ENCODE results near the gene CDC37L1. TPM values are rescaled to one million over a fixed set of nuclear protein-coding genes. Genes with fewer than 3 reads are reported as not detected.

Gene CDC37L1
- polyA plus RNA-seq, 1 donor (not counting 4 experiments of a cell fraction or from before 2014, with no cell fraction given) = 15.5 TPM

DNA sequence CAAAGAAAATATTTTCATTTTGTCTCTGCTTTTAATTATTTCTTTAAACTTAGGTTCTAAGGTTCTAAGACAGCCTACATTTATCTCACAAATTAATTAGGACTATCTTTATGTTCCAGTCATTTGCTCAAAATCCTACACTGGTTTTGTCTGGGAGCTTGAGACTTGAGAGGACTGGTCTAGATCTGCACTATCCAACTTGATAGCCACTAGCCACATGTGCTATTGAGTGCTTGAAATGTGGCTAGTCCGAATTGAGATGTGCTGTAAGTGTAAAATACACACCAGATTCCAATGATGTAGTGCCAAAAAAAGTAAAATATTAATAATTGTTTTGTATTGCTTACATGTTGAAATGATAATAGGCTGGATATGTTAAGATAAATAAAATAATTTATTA is 7.2 kb downstream of the CDC37L1 start:
- Histone ChIP-seq H3K79me2 (ENCODE audit: control insufficient read depth, insufficient read depth, low read length) (peaks cover 24% of the 10 kb centered on the region), H3K27ac (ENCODE audit: control insufficient read depth, insufficient read depth, low read length) (no peak overlapping the region), H3K4me1 (ENCODE audit: control insufficient read depth, extremely low read depth, insufficient read depth, low read length) (peaks cover 3% of the 10 kb centered on the region), H3K9me3 (ENCODE audit: control insufficient read depth, low read depth, low read length) (no peaks in the 10 kb centered on the region), H3K27me3 (ENCODE audit: control insufficient read depth, extremely low read depth, insufficient read depth, low read length) (no peaks in the 10 kb centered on the region), H2AFZ (ENCODE audit: control insufficient read depth, low read length) (no peak overlapping the region), H3K9ac (ENCODE audit: control insufficient read depth, extremely low read depth, insufficient read depth, low read length) (no peak overlapping the region), H3K4me3 (ENCODE audit: control insufficient read depth in 2 of 3, extremely low read depth in 1 of 3, insufficient read depth in 2 of 3, low read depth in 1 of 3, low read length in 3 of 3) (no peak overlapping the region), H3K36me3 (ENCODE audit: control insufficient read depth in 2 of 2, extremely low read depth in 1 of 2, insufficient read depth in 2 of 2, low read length in 2 of 2) (peaks cover 4 to 7% of the 10 kb centered on the region in 2 experiments), H3K4me2 (ENCODE audit: control insufficient read depth, extremely low read depth, insufficient read depth, low read depth, low read length) (no peak overlapping the region), H3K9me1 (ENCODE audit: control insufficient read depth, extremely low read depth, insufficient read depth, low read length) (no peaks in the 10 kb centered on the region), H4K20me1 (ENCODE audit: control insufficient read depth, extremely low read depth, insufficient read depth, low read length) (no peaks in the 10 kb centered on the region)
- dilution Hi-C loops (cut with MboI; ENCODE audit: extremely low pct_ligation_motif_present, low sequenced_read_pairs) = no loop called here
- no peak for FAIRE-seq
- TF ChIP-seq, protein P1, sequence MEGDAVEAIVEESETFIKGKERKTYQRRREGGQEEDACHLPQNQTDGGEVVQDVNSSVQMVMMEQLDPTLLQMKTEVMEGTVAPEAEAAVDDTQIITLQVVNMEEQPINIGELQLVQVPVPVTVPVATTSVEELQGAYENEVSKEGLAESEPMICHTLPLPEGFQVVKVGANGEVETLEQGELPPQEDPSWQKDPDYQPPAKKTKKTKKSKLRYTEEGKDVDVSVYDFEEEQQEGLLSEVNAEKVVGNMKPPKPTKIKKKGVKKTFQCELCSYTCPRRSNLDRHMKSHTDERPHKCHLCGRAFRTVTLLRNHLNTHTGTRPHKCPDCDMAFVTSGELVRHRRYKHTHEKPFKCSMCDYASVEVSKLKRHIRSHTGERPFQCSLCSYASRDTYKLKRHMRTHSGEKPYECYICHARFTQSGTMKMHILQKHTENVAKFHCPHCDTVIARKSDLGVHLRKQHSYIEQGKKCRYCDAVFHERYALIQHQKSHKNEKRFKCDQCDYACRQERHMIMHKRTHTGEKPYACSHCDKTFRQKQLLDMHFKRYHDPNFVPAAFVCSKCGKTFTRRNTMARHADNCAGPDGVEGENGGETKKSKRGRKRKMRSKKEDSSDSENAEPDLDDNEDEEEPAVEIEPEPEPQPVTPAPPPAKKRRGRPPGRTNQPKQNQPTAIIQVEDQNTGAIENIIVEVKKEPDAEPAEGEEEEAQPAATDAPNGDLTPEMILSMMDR (optimal IDR thresholded peaks at IDR 0.05 in 1 of 3, IDR thresholded peaks at IDR 0.05 in 1 of 3, conservative IDR thresholded peaks at IDR 0.05 in 1 of 3; ENCODE audit: extremely low read depth in 1 of 3, insufficient read depth in 2 of 3, low read length in 3 of 3) = no peak
- TF ChIP-seq EZH2 (IDR thresholded peaks at IDR 0.05; ENCODE audit: low read length) = no peak
- no peak for DNase-seq (ENCODE audit: low read depth, low spot score)

DNA sequence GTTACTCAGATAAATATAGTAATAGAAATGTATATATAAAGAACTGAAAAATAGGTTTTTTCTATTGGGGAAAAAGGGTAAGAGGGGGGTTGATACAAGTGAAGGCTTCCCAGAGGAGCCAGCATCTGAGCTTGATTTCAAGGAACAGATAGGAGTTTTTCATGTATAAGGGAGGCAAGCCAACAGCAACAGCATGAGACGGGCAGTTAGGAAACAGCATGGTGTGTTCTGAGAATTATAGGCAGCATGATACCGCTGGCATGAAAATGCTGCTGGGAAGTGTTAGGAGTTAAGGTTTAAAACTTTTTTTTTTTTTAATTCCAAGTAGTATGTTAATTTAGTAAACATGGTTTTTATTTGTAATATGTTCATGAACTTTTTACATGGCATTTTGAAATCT is 9.7 kb downstream of the CDC37L1 start:
- no peak overlapping the region for H3K4me3 ChIP-seq (ENCODE audit: control insufficient read depth in 2 of 3, extremely low read depth in 1 of 3, insufficient read depth in 2 of 3, low read depth in 1 of 3, low read length in 3 of 3)
- FAIRE-seq = no peak
- dilution Hi-C loops (cut with MboI; ENCODE audit: extremely low pct_ligation_motif_present, low sequenced_read_pairs) = no loop called here
- H3K4me1 ChIP-seq (ENCODE audit: control insufficient read depth, extremely low read depth, insufficient read depth, low read length) = peaks cover 3% of the 10 kb centered on the region
- no peaks in the 10 kb centered on the region for H3K9me3 ChIP-seq (ENCODE audit: control insufficient read depth, low read depth, low read length)
- no peak overlapping the region for H2AFZ ChIP-seq (ENCODE audit: control insufficient read depth, low read length)
- no peaks in the 10 kb centered on the region for H4K20me1 ChIP-seq (ENCODE audit: control insufficient read depth, extremely low read depth, insufficient read depth, low read length)
- TF ChIP-seq, protein P1 (optimal IDR thresholded peaks at IDR 0.05 in 1 of 3, IDR thresholded peaks at IDR 0.05 in 1 of 3, conservative IDR thresholded peaks at IDR 0.05 in 1 of 3; ENCODE audit: extremely low read depth in 1 of 3, insufficient read depth in 2 of 3, low read length in 3 of 3) = no peak
- no peak for TF ChIP-seq EZH2 (IDR thresholded peaks at IDR 0.05; ENCODE audit: low read length)
- no peaks in the 10 kb centered on the region for H3K9me1 ChIP-seq (ENCODE audit: control insufficient read depth, extremely low read depth, insufficient read depth, low read length)
- no peaks in the 10 kb centered on the region for H3K27me3 ChIP-seq (ENCODE audit: control insufficient read depth, extremely low read depth, insufficient read depth, low read length)
- H3K9ac ChIP-seq (ENCODE audit: control insufficient read depth, extremely low read depth, insufficient read depth, low read length) = no peak overlapping the region
- peaks cover 18% of the 10 kb centered on the region for H3K79me2 ChIP-seq (ENCODE audit: control insufficient read depth, insufficient read depth, low read length)
- H3K4me2 ChIP-seq (ENCODE audit: control insufficient read depth, extremely low read depth, insufficient read depth, low read depth, low read length) = no peak overlapping the region
- DNase-seq (ENCODE audit: low read depth, low spot score) = no peak
- H3K27ac ChIP-seq (ENCODE audit: control insufficient read depth, insufficient read depth, low read length) = no peak overlapping the region
- peaks cover 4 to 10% of the 10 kb centered on the region in 2 experiments for H3K36me3 ChIP-seq (ENCODE audit: control insufficient read depth in 2 of 2, extremely low read depth in 1 of 2, insufficient read depth in 2 of 2, low read length in 2 of 2)
